Liver (tissue), 3 donors: ENCODE measurements around the gene FLOT1.

Source experiments
- TAF1 ChIP-seq: conservative IDR thresholded peaks from 2 replicates; pipeline ENCODE4 v1.6.1; 2016; ENCODE audit warnings: antibody characterized with exemption, mild to moderate bottlenecking
- TF ChIP-seq, protein P1 (sequence below): fragments of 150-350 bp; IDR thresholded peaks from 2 replicates; pipeline ENCODE4 v1.5.1; 2017; ENCODE audit warnings: improper control_type of control experiment, low read depth, low read length; ENCODE audit not compliant: missing input control
- TF ChIP-seq, protein P2 (sequence below): IDR thresholded peaks from 2 replicates; pipeline ENCODE4 v1.6.1; 2016; ENCODE audit warnings: antibody characterized with exemption, mild to moderate bottlenecking
- donor health status: healthy.
- donor health status: healthy.

DNA sequence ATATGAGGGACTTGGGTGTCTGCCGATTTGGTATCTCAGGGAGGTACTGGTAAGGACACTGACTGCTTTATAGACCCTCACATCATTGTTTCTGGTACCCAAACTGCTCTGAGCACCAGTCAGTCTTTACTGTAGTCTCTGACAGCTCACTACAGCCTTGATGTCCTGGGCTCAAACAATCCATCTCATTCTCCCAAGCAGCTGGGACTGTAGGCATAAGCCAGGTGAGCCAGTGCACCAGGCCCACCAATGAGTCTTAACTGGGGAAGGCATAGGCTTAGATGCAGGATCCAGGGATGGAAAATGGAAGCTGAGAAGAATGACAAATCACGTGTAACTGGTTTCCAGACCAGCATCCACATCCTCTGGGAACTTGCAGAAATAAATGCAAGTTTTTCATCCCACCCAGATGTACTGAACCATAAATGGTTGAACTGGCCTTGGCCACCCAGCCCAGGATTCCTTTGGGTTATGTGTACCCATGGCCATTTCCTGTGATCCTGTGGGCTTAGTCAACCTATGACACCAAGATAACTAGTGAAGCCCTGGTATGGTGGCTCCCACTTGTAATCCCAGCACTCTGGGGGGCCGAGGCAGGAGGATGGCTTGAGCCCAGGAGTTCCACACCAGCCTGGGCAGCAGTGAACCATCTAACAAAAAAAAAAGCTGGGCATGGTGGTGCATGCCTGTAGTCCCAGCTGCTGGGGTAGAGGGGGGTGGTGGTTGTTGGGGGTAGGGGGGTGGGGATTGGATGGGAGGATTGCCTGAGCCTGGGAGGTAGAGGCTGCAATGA is 16.6 kb downstream of the FLOT1 start:
- TF ChIP-seq, protein P1, sequence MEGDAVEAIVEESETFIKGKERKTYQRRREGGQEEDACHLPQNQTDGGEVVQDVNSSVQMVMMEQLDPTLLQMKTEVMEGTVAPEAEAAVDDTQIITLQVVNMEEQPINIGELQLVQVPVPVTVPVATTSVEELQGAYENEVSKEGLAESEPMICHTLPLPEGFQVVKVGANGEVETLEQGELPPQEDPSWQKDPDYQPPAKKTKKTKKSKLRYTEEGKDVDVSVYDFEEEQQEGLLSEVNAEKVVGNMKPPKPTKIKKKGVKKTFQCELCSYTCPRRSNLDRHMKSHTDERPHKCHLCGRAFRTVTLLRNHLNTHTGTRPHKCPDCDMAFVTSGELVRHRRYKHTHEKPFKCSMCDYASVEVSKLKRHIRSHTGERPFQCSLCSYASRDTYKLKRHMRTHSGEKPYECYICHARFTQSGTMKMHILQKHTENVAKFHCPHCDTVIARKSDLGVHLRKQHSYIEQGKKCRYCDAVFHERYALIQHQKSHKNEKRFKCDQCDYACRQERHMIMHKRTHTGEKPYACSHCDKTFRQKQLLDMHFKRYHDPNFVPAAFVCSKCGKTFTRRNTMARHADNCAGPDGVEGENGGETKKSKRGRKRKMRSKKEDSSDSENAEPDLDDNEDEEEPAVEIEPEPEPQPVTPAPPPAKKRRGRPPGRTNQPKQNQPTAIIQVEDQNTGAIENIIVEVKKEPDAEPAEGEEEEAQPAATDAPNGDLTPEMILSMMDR: no peak
- TF ChIP-seq, protein P2, sequence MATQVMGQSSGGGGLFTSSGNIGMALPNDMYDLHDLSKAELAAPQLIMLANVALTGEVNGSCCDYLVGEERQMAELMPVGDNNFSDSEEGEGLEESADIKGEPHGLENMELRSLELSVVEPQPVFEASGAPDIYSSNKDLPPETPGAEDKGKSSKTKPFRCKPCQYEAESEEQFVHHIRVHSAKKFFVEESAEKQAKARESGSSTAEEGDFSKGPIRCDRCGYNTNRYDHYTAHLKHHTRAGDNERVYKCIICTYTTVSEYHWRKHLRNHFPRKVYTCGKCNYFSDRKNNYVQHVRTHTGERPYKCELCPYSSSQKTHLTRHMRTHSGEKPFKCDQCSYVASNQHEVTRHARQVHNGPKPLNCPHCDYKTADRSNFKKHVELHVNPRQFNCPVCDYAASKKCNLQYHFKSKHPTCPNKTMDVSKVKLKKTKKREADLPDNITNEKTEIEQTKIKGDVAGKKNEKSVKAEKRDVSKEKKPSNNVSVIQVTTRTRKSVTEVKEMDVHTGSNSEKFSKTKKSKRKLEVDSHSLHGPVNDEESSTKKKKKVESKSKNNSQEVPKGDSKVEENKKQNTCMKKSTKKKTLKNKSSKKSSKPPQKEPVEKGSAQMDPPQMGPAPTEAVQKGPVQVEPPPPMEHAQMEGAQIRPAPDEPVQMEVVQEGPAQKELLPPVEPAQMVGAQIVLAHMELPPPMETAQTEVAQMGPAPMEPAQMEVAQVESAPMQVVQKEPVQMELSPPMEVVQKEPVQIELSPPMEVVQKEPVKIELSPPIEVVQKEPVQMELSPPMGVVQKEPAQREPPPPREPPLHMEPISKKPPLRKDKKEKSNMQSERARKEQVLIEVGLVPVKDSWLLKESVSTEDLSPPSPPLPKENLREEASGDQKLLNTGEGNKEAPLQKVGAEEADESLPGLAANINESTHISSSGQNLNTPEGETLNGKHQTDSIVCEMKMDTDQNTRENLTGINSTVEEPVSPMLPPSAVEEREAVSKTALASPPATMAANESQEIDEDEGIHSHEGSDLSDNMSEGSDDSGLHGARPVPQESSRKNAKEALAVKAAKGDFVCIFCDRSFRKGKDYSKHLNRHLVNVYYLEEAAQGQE: no peak
- no peak for TF ChIP-seq TAF1
